ENCODE measurements around the gene SPOCK1.

DNA sequence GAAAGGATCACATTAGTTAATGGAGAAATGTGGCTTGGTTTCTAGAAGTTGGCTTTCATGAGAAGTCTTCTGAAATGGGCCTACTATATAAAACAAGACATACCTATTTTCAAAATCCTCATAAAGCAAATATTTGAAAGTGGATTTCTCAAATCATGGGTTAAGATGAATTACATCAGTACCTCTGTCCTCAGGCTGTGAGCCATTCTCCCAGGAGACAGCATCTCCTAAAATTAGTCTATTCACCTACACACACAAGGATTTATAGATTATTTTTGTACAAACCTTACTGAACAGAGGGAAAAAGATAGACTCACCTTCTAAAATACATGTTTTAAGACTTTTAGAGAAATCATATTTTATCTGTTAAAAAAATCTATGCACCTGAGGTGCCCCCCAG lies 32.1 kb upstream of the SPOCK1 start:
- no peak for TF ChIP-seq NR3C1 (CRISPR knock-in tag; IDR thresholded peaks at IDR 0.05)
- no peak for TF ChIP-seq ZNF350 (CRISPR knock-in tag; IDR thresholded peaks at IDR 0.05; ENCODE audit: borderline replicate concordance, low read depth)
- TF ChIP-seq, protein P1, sequence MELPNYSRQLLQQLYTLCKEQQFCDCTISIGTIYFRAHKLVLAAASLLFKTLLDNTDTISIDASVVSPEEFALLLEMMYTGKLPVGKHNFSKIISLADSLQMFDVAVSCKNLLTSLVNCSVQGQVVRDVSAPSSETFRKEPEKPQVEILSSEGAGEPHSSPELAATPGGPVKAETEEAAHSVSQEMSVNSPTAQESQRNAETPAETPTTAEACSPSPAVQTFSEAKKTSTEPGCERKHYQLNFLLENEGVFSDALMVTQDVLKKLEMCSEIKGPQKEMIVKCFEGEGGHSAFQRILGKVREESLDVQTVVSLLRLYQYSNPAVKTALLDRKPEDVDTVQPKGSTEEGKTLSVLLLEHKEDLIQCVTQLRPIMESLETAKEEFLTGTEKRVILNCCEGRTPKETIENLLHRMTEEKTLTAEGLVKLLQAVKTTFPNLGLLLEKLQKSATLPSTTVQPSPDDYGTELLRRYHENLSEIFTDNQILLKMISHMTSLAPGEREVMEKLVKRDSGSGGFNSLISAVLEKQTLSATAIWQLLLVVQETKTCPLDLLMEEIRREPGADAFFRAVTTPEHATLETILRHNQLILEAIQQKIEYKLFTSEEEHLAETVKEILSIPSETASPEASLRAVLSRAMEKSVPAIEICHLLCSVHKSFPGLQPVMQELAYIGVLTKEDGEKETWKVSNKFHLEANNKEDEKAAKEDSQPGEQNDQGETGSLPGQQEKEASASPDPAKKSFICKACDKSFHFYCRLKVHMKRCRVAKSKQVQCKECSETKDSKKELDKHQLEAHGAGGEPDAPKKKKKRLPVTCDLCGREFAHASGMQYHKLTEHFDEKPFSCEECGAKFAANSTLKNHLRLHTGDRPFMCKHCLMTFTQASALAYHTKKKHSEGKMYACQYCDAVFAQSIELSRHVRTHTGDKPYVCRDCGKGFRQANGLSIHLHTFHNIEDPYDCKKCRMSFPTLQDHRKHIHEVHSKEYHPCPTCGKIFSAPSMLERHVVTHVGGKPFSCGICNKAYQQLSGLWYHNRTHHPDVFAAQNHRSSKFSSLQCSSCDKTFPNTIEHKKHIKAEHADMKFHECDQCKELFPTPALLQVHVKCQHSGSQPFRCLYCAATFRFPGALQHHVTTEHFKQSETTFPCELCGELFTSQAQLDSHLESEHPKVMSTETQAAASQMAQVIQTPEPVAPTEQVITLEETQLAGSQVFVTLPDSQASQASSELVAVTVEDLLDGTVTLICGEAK (IDR thresholded peaks at IDR 0.05) = no peak
- TF ChIP-seq, protein P1 (CRISPR knock-in tag; IDR thresholded peaks at IDR 0.05) = no peak
- TF ChIP-seq EP300 (IDR thresholded peaks at IDR 0.05; ENCODE audit: low read depth in 2 of 2, low read length in 2 of 2) = no peak
- TF ChIP-seq EP300 (CRISPR knock-in tag; IDR thresholded peaks at IDR 0.05; ENCODE audit: borderline replicate concordance) = no peak
- TF ChIP-seq PAX8 (CRISPR knock-in tag; IDR thresholded peaks at IDR 0.05; ENCODE audit: borderline replicate concordance) = no peak
- no peak for TF ChIP-seq ESRRA (CRISPR knock-in tag; IDR thresholded peaks at IDR 0.05; ENCODE audit: low read depth)
- TF ChIP-seq JUN (CRISPR knock-in tag; IDR thresholded peaks at IDR 0.05) = no peak
- no peak for TF ChIP-seq ZNF24 (IDR thresholded peaks at IDR 0.05)
